HepG2 (cell line): ENCODE results near the gene OR12D1. TPM values are rescaled to one million over a fixed set of nuclear protein-coding genes. Genes with fewer than 3 reads are reported as not detected.

Experiments used
- ATAC-seq: fragments of 200-7000 bp; cut with Tn5 transposase; 3 replicates; pipeline ENCODE4 v1.9.1; 2020; ENCODE audit warnings: mild to moderate bottlenecking, moderate library complexity
- BruUV-seq: library from RNA; stranded (reverse); fragments of 400-500 nt; replicated peaks from 2 replicates; lab custom pipeline; 2021; lab: Mats Ljungman, UMichigan
- CTCF ChIA-PET: fragments of 300-600 bp; formaldehyde crosslinking; extraction: SDS; loops from one replicate; lab custom pipeline; 2021; ENCODE audit warnings: low total read pairs, inconsistent platforms, low intra/inter-chr PET ratio; lab: Yijun Ruan, JAX
- POLR2A ChIA-PET: fragments of 350-600 bp; sonication (Branson Sonifier 250); formaldehyde crosslinking; loops from one replicate; lab custom pipeline; 2020; ENCODE audit warnings: antibody characterized with exemption, inconsistent platforms; lab: Yijun Ruan, JAX
- DNase-seq: peaks from one replicate; pipeline ENCODE4 v3.0.0-alpha.2; 2015; ENCODE audit warnings: low spot score
- FAIRE-seq: peaks from 3 replicates; lab custom pipeline; 2011; peaks lifted over from hg19 to GRCh38; lab: Jason Lieb, UNC
- H2AFZ ChIP-seq: one replicate; pipeline ENCODE4 v1.6.1; 2011; ENCODE audit warnings: low read length, inconsistent platforms
- H3K27ac ChIP-seq: fragments of 300-600 bp; 3 replicates; pipeline ENCODE4 v1.8.0; 2011; ENCODE audit warnings: mixed run types, mild to moderate bottlenecking, mixed read lengths, low read length, inconsistent platforms; ENCODE audit not compliant: insufficient read depth; ENCODE audit errors: extremely low read length
- H3K27me3 ChIP-seq, 2 experiments: fragments of 200-600 bp in 1 of 2; 2 replicates in 1 of 2; 3 replicates in 1 of 2; pipeline versions ENCODE4 v1.6.0 to v1.8.0; 2011; ENCODE audit warnings: low read length in 2 of 2, mild to moderate bottlenecking in 2 of 2, moderate library complexity in 2 of 2, inconsistent platforms in 1 of 2; ENCODE audit not compliant: insufficient read depth in 2 of 2, control insufficient read depth in 1 of 2
- H3K36me3 ChIP-seq, 2 experiments: fragments of 200-600 bp in 1 of 2; replicated peaks in 1 of 2; 2 replicates in 1 of 2; 3 replicates in 1 of 2; pipeline versions ENCODE4 v1.5.1 to v1.8.0; 2011; ENCODE audit warnings: low read length in 2 of 2, inconsistent platforms in 1 of 2; ENCODE audit not compliant: insufficient read depth in 2 of 2, control insufficient read depth in 1 of 2
- H3K4me1 ChIP-seq: 2 replicates; pipeline ENCODE4 v1.5.1; 2012; ENCODE audit warnings: low read length, inconsistent platforms; ENCODE audit not compliant: insufficient read depth
- H3K4me2 ChIP-seq: 2 replicates; pipeline ENCODE4 v1.6.0; 2011; ENCODE audit warnings: low read depth, low read length, inconsistent platforms
- H3K4me3 ChIP-seq, 3 experiments: fragments of 200-600 bp in 1 of 3; sonication (generic), shearing (Covaris generic) in 1 of 3; replicated peaks in 1 of 3; 2 replicates each; pipeline ENCODE4 v1.5.1; 2011 to 2016; ENCODE audit warnings: low read length in 3 of 3, inconsistent platforms in 2 of 3, low read depth in 2 of 3, mild to moderate bottlenecking in 2 of 3, control low read depth in 1 of 3, mixed read lengths in 1 of 3; ENCODE audit not compliant: insufficient read depth in 1 of 3
- H3K79me2 ChIP-seq: one replicate; pipeline ENCODE4 v1.6.1; 2011; ENCODE audit warnings: low read length, inconsistent platforms; ENCODE audit not compliant: insufficient read depth
- H3K9ac ChIP-seq: 2 replicates; pipeline ENCODE4 v1.6.0; 2011; ENCODE audit warnings: mild to moderate bottlenecking, low read depth, low read length, inconsistent platforms; ENCODE audit not compliant: insufficient read depth
- H3K9me3 ChIP-seq: 2 replicates; pipeline ENCODE4 v1.5.1; 2012; ENCODE audit warnings: mild to moderate bottlenecking, low read length
- H4K20me1 ChIP-seq: 2 replicates; pipeline ENCODE4 v1.6.0; 2011; ENCODE audit warnings: inconsistent platforms, mild to moderate bottlenecking, low read length, moderate library complexity; ENCODE audit not compliant: insufficient read depth
- ARNT2 ChIP-seq: sonication (generic); formaldehyde crosslinking; IDR thresholded peaks from 2 replicates; pipeline ENCODE4 v1.8.0; 2022; ENCODE audit warnings: mild to moderate bottlenecking, low read depth, missing genetic modification reagents, moderate library complexity
- CHD4 ChIP-seq: fragments of 200-600 bp; sonication (generic); IDR thresholded peaks from 2 replicates; pipeline ENCODE4 v1.7.0; 2017; ENCODE audit warnings: mild to moderate bottlenecking, low read length, borderline replicate concordance
- FOXA1 ChIP-seq, 2 experiments: fragments of 450-650 bp in 1 of 2; sonication (generic) in 1 of 2; formaldehyde crosslinking in 1 of 2; IDR thresholded peaks; 2 replicates each; pipeline versions ENCODE4 v1.4.0 to v1.6.1; 2016 to 2020; ENCODE audit warnings: missing genetic modification reagents in 1 of 2
- NR2C2 ChIP-seq: sonication (generic); formaldehyde crosslinking; IDR thresholded peaks from 2 replicates; pipeline ENCODE4 v1.4.0; 2020; ENCODE audit warnings: missing genetic modification reagents, mild to moderate bottlenecking, moderate library complexity, borderline replicate concordance
- SAP130 ChIP-seq: IDR thresholded peaks from 2 replicates; pipeline ENCODE4 v1.6.1; 2016; ENCODE audit warnings: low read depth
- SIN3B ChIP-seq: fragments of 150-350 bp; IDR thresholded peaks from 2 replicates; pipeline ENCODE4 v1.6.1; 2014; ENCODE audit warnings: low read length
- ZBTB42 ChIP-seq: sonication (generic); formaldehyde crosslinking; IDR thresholded peaks from 2 replicates; pipeline ENCODE4 v1.5.0; 2020; ENCODE audit warnings: mild to moderate bottlenecking, missing genetic modification reagents
- ZNF260 ChIP-seq: sonication (generic); formaldehyde crosslinking; IDR thresholded peaks from 2 replicates; pipeline ENCODE4 v1.4.0; 2020; ENCODE audit warnings: missing genetic modification reagents, low read depth, mild to moderate bottlenecking, borderline replicate concordance
- ZSCAN9 ChIP-seq: IDR thresholded peaks from 2 replicates; pipeline ENCODE4 v1.6.1; 2016; ENCODE audit warnings: borderline replicate concordance
- WGBS: methylation state at CpG from one replicate; pipeline ENCODE4 v1.1.6; 2017; ENCODE audit warnings: low lambda C conversion rate; 5-methylcytosine and 5-hydroxymethylcytosine counted together
- in situ Hi-C: cut with HindIII; loops from 2 replicates; pipeline ENCODE4 v1.10.0; 2017; ENCODE audit warnings: low pct_unique_long_range_greater_than_20kb; ENCODE audit not compliant: extremely low pct_ligation_motif_present
- intact Hi-C: fragments of 100-400 bp; cut with micrococcal nuclease; formaldehyde crosslinking; loops from one replicate; pipeline ENCODE4 v1.10.0; 2022; ENCODE audit not compliant: unreplicated experiment
- polyA plus RNA-seq, 8 experiments: library from polyadenylated mRNA; depleted of rRNA in 3 of 8; stranded (reverse) in 7 of 8; unstranded in 1 of 8; fragments of >200 nt; fragmentation: Illumina TruSeq in 4 of 8; extraction: Trizol in 4 of 8; gene quantifications; 2 replicates each; pipeline versions ENCODE4 v1.2.1 to v1.2.3, GENCODE V29; 2011 to 2016; ENCODE audit warnings: low read depth in 4 of 8, missing spikeins in 1 of 8, mixed read lengths in 1 of 8; ENCODE audit not compliant: insufficient read depth in 1 of 8
- total RNA-seq, 5 experiments: library from RNA; depleted of rRNA; stranded (reverse); fragments of >200 nt; fragmentation: Illumina TruSeq; extraction: Trizol; gene quantifications; 2 replicates each; pipeline ENCODE4 v1.2.3, GENCODE V29; 2016; ENCODE audit warnings: low read depth in 1 of 5
- TF ChIP-seq, protein P1 (sequence below): sonication (generic); formaldehyde crosslinking; IDR thresholded peaks from 2 replicates; pipeline ENCODE4 v1.4.0; 2020; ENCODE audit warnings: mild to moderate bottlenecking, missing genetic modification reagents
- TF ChIP-seq, protein P2 (sequence below): sonication (generic); formaldehyde crosslinking; IDR thresholded peaks from 2 replicates; pipeline ENCODE4 v1.4.0; 2020; ENCODE audit warnings: missing genetic modification reagents
- TF ChIP-seq, protein P3 (sequence below): sonication (generic); formaldehyde crosslinking; IDR thresholded peaks from 2 replicates; pipeline ENCODE4 v1.4.0; 2020; ENCODE audit warnings: mild to moderate bottlenecking, missing genetic modification reagents
- TF ChIP-seq, protein P4 (sequence below): fragments of 450-650 bp; IDR thresholded peaks from 2 replicates; pipeline ENCODE4 v1.6.1; 2016
- TF ChIP-seq, protein P5 (sequence below): sonication (generic); formaldehyde crosslinking; IDR thresholded peaks from 2 replicates; pipeline ENCODE4 v1.4.0; 2020; ENCODE audit warnings: missing genetic modification reagents

OR12D1 gene
- total and polyA plus RNA-seq, 2 of the 13 experiments (the other 11 are each of a cell fraction or from before 2014, with no cell fraction given): 0.05 TPM; not detected in 1

DNA sequence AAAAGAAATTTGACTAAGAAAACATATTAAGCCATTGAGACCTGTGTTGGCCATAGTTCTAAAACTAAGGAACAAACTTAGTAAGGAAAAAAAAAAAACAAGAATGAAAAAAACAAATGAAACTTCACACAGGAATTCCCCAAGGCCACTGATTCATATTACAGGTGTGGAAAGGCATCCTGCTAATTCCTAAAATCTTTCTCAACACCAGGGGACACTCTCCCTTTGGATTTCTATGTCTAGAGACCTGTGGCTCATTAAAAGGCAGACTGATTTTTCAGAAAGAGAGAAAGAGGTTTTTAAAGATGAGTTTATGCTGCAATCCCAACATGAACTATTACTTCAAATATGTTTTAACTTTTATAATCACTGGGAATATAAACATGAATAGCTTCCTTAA, at the start of gene OR12D1 (continued):
- TF ChIP-seq CHD4: no peak
- no peak for TF ChIP-seq SAP130
- no peak for TF ChIP-seq ZNF260 (CRISPR knock-in tag)

DNA sequence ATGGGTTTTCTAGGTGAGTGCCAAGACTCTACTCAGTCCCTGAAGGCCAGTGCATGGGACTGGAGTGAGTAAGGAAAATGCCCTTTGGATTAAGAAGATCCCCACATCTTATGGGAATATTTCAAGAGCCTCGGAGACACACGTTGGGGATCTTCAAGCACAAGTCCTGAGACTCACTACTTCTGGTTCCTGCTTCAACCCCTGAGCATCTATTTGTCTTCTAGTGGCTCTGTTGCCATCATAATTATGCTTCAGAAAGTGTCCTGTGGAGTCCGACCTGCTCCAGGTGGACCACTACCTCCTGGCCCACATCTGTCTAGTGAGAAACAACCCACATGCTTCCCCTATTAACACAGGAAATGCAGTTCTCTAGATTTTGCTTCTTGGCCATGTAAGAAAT, 46.0 kb upstream of the OR12D1 start, which contains the start of gene OR5V1:
TSS of gene OR5V1 (minus strand) at position 101 of the 400 bp plus-strand sequence. CDS start 12,670 bp downstream, outside the sequence.
- no peak within 1 kb of the TSS for H2AFZ ChIP-seq
- no peak for ATAC-seq
- no peak within 1 kb of the TSS for H3K9ac ChIP-seq
- H3K79me2 ChIP-seq: no peaks in the 10 kb centered on the region
- no peaks in the 10 kb centered on the region for H3K4me1 ChIP-seq
- DNase-seq: no peak
- intact Hi-C loops (no loop called here), in situ Hi-C loops (no loop called here)
- no peaks in the 10 kb centered on the region for H3K27me3 ChIP-seq
- H4K20me1 ChIP-seq: no peaks in the 10 kb centered on the region
- no peaks in the 10 kb centered on the region for H3K9me3 ChIP-seq
- no peak within 1 kb of the TSS for H3K4me3 ChIP-seq
- POLR2A ChIA-PET: no interaction called here
- 3% methylated on average over 3 of the region's 3 CpGs for WGBS
- CTCF ChIA-PET: no interaction called here
- BruUV-seq: no TSS peak
- no peak within 1 kb of the TSS for H3K4me2 ChIP-seq
- no peak for FAIRE-seq
- H3K27ac ChIP-seq: no peak within 1 kb of the TSS
- H3K36me3 ChIP-seq: no peaks in the 10 kb centered on the region
- TF ChIP-seq ZBTB42 (no peak), SIN3B (no peak), NR2C2 (no peak), FOXA1 (IDR thresholded peaks at IDR 0.05) (no peak), FOXA1 (CRISPR knock-in tag; IDR thresholded peaks at IDR 0.05) (no peak), ARNT2 (CRISPR knock-in tag) (no peak), ZSCAN9 (no peak)
- TF ChIP-seq, protein P1, sequence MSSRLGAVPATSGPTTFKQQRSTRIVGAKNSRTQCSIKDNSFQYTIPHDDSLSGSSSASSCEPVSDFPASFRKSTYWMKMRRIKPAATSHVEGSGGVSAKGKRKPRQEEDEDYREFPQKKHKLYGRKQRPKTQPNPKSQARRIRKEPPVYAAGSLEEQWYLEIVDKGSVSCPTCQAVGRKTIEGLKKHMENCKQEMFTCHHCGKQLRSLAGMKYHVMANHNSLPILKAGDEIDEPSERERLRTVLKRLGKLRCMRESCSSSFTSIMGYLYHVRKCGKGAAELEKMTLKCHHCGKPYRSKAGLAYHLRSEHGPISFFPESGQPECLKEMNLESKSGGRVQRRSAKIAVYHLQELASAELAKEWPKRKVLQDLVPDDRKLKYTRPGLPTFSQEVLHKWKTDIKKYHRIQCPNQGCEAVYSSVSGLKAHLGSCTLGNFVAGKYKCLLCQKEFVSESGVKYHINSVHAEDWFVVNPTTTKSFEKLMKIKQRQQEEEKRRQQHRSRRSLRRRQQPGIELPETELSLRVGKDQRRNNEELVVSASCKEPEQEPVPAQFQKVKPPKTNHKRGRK (CRISPR knock-in tag): no peak
- TF ChIP-seq, protein P2, sequence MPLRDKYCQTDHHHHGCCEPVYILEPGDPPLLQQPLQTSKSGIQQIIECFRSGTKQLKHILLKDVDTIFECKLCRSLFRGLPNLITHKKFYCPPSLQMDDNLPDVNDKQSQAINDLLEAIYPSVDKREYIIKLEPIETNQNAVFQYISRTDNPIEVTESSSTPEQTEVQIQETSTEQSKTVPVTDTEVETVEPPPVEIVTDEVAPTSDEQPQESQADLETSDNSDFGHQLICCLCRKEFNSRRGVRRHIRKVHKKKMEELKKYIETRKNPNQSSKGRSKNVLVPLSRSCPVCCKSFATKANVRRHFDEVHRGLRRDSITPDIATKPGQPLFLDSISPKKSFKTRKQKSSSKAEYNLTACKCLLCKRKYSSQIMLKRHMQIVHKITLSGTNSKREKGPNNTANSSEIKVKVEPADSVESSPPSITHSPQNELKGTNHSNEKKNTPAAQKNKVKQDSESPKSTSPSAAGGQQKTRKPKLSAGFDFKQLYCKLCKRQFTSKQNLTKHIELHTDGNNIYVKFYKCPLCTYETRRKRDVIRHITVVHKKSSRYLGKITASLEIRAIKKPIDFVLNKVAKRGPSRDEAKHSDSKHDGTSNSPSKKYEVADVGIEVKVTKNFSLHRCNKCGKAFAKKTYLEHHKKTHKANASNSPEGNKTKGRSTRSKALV: no peak
- TF ChIP-seq, protein P3, sequence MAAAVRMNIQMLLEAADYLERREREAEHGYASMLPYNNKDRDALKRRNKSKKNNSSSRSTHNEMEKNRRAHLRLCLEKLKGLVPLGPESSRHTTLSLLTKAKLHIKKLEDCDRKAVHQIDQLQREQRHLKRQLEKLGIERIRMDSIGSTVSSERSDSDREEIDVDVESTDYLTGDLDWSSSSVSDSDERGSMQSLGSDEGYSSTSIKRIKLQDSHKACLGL (CRISPR knock-in tag): no peak
- TF ChIP-seq, protein P4, sequence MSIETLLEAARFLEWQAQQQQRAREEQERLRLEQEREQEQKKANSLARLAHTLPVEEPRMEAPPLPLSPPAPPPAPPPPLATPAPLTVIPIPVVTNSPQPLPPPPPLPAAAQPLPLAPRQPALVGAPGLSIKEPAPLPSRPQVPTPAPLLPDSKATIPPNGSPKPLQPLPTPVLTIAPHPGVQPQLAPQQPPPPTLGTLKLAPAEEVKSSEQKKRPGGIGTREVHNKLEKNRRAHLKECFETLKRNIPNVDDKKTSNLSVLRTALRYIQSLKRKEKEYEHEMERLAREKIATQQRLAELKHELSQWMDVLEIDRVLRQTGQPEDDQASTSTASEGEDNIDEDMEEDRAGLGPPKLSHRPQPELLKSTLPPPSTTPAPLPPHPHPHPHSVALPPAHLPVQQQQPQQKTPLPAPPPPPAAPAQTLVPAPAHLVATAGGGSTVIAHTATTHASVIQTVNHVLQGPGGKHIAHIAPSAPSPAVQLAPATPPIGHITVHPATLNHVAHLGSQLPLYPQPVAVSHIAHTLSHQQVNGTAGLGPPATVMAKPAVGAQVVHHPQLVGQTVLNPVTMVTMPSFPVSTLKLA: no peak
- TF ChIP-seq, protein P5, sequence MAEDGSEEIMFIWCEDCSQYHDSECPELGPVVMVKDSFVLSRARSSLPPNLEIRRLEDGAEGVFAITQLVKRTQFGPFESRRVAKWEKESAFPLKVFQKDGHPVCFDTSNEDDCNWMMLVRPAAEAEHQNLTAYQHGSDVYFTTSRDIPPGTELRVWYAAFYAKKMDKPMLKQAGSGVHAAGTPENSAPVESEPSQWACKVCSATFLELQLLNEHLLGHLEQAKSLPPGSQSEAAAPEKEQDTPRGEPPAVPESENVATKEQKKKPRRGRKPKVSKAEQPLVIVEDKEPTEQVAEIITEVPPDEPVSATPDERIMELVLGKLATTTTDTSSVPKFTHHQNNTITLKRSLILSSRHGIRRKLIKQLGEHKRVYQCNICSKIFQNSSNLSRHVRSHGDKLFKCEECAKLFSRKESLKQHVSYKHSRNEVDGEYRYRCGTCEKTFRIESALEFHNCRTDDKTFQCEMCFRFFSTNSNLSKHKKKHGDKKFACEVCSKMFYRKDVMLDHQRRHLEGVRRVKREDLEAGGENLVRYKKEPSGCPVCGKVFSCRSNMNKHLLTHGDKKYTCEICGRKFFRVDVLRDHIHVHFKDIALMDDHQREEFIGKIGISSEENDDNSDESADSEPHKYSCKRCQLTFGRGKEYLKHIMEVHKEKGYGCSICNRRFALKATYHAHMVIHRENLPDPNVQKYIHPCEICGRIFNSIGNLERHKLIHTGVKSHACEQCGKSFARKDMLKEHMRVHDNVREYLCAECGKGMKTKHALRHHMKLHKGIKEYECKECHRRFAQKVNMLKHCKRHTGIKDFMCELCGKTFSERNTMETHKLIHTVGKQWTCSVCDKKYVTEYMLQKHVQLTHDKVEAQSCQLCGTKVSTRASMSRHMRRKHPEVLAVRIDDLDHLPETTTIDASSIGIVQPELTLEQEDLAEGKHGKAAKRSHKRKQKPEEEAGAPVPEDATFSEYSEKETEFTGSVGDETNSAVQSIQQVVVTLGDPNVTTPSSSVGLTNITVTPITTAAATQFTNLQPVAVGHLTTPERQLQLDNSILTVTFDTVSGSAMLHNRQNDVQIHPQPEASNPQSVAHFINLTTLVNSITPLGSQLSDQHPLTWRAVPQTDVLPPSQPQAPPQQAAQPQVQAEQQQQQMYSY (CRISPR knock-in tag): no peak
